CD4-positive, alpha-beta T cell treated with Interleukin-21 for 1 hour (primary cell): ENCODE measurements around the gene TLR6.
A peak's percentile ranks its signal among the peaks of the same experiment; 100 is the strongest.
"Not testable (repeated sequence)": the region's sequence is repeated elsewhere in the genome, so short reads cannot be mapped to it uniquely, and the experiment has no call there.

Source experiments
- DNase-seq: peaks from one replicate; pipeline ENCODE4 v3.0.0-alpha.2; 2020

The TLR6 gene

GRCh38 chr4:38785041-38785790, 71.4 kb downstream of the TLR6 start:
- DNase-seq: no peak

DNA sequence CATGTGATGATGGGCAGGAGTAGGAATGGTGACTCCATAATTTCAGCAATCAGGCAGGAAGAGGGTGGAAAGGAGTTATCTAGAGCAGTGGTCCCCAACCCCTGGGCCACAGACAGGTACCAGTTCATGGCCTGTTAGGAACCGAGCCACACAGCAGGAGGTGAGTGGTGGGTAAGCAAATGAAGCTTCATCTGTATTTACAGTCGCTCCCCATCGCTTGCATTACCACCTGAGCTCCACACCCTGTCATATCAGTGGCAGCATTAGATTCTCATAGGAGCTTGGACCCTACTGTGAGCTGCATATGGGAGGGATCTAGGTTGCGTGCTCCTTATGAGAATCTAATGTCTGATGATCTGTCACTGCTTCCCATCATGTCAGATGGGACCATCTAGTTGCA, 72.5 kb downstream of the TLR6 start:
- no peak for DNase-seq

- no peak for DNase-seq
Measured at GRCh38 chr4:38783109-38783460, 73.5 kb downstream of the TLR6 start.

GRCh38 chr4:38782452-38783108, 74.0 kb downstream of the TLR6 start, which contains the start of gene TLR10:
Gene TLR10 (minus strand): TSS chr4:38782990. CDS start chr4:38775590, 7,400 bp downstream.
- peak; percentile 58 for DNase-seq

GRCh38 chr4:38781854-38782261, 74.8 kb downstream of the TLR6 start:
- no peak for DNase-seq

GRCh38 chr4:38780833-38781484, 75.7 kb downstream of the TLR6 start:
- DNase-seq: no peak

GRCh38 chr4:38779790-38780189, 76.8 kb downstream of the TLR6 start:
- no peak for DNase-seq

- DNase-seq: not testable (repeated sequence)
Measured at GRCh38 chr4:38777925-38778324, 78.7 kb downstream of the TLR6 start.

DNA sequence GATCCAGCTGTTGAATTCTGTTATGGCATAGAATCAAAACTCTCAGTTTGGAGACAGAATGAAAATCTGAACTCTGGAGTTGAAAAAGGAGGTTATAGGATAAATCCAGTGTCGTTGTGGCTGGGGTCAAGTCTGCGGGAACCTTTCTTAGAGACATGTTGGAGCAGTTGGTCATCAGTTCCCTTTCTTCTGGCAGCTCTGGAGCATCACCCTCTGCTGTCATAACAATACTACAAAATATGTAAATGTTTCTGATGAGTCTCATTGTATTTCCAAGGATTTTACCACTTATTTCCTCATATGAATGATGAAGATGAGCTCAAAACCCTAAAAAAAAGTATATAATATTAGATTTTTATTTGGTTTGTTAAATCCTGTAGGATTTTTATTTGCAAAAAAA, 81.3 kb downstream of the TLR6 start:
- no peak for DNase-seq

DNA sequence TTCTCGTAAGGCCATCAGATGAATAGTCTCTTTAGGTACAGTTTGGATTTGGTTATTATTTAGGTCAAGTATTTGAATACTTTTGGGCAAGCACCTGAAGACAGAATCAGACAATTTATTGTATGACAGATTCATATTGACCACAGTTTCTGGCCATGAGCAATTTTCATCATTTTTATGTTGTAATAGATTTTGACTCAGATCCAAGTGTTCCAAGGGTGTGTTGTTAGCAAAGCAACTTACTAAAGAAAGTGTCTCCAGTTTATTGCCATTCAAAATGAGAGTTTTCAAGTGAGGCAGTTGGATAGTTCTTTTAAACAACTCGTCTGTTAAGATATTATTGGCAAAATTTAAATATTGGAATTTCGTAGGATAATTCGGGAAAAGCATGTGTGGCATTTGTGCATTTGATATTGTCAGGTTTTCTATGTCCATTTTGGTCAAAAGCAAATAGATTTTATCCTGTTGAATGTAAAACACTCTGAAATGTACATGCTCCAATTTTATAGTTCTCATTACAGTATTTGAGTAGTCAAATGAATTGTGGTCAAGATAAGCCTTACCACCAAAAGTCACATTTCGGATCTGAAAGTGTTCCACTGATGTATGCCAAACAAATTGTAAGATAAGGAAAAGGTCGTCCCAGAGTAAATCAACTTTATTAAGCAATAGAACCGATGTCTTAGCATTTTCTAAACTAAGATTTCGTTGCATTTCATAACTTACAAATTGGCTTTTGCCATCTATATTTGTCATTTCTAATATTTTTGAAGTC, 82.2 kb downstream of the TLR6 start:
- DNase-seq: no peak
